ENCODE measurements around the gene MYO16. TPM values are rescaled to one million over a fixed set of nuclear protein-coding genes. Genes with fewer than 3 reads are reported as not detected.

Gene MYO16
- total and polyA plus RNA-seq, 8 donors, result 0.03 to 0.47 (median 0.16) TPM

DNA sequence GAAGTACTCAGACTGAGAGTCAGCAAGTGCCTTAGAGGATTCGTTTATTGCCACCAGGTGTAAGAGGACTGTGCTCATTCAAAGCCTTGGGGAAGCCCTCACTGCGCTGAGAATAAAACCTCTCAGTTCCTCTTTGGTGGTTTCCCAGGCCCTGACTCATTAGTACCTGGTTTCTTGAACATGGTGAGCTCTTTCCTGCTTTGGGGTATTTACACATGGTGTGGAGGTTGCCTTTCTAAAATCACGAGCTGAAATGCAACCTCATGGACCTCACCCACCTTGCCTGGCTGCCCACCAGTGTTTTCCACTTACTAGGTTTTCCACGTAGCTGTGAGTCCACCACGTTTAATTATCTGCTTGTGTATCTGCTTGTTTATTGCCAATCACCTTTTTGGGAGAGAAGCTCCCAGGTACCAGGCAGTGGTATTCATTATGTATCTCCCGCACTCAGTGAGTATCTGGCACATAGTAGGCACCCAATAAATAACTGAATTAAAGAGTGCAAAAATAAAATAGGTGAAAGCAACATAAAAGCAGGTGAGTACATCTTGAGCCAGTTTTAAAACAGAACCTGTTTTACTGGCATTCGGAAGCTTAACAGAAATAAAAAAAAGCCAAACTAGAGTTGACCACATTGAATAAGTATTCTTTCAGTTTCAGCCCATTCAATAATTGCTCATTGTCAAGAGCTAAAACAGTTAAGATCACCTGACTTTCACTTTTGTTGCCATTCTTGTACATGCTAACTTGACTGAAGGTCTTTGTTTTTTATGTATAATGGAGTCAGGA, 533.0 kb downstream of the MYO16 start:
- TF ChIP-seq, protein P1, sequence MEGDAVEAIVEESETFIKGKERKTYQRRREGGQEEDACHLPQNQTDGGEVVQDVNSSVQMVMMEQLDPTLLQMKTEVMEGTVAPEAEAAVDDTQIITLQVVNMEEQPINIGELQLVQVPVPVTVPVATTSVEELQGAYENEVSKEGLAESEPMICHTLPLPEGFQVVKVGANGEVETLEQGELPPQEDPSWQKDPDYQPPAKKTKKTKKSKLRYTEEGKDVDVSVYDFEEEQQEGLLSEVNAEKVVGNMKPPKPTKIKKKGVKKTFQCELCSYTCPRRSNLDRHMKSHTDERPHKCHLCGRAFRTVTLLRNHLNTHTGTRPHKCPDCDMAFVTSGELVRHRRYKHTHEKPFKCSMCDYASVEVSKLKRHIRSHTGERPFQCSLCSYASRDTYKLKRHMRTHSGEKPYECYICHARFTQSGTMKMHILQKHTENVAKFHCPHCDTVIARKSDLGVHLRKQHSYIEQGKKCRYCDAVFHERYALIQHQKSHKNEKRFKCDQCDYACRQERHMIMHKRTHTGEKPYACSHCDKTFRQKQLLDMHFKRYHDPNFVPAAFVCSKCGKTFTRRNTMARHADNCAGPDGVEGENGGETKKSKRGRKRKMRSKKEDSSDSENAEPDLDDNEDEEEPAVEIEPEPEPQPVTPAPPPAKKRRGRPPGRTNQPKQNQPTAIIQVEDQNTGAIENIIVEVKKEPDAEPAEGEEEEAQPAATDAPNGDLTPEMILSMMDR (IDR thresholded peaks at IDR 0.05), result no peak
- H3K27me3 ChIP-seq, result no peaks in the 10 kb centered on the region
- FAIRE-seq (no peak), ATAC-seq (peak in 2 of 4 donors; percentile 56 to 69), DNase-seq (no peak)
- no peaks in the 10 kb centered on the region for H3K36me3 ChIP-seq
- H3K9me3 ChIP-seq, result no peaks in the 10 kb centered on the region
- WGBS, 2 donors, result 59 to 67% methylated on average over 7 of the region's 7 CpGs
- intact Hi-C loops (cut with DNase I), result no loop called here
- H3K4me1 ChIP-seq, result no peaks in the 10 kb centered on the region
- no peak overlapping the region for H3K4me3 ChIP-seq
- H3K27ac ChIP-seq, result no peak overlapping the region

DNA sequence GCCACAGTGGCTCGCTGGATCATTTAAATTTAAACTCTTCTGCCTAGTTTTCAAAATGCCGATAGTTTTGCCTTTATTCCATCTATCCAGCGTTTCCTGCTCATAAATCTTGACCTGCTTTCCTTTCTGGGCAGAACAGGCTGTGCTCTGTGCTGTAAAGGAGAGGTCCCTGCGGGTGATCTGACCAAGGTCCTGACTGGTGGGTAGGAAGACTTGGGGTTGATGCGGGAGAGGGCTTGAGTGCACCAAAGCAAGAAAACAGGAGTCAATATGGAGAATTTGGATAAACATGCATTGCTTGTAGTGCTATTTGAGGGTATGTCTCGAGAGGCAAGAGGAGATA, 533.6 kb downstream of the MYO16 start:
- WGBS, 2 donors, result 53 to 58% methylated on average over 6 of the region's 6 CpGs
- intact Hi-C loops (cut with DNase I), result no loop called here
- Histone ChIP-seq H3K27ac (no peak overlapping the region), H3K36me3 (no peaks in the 10 kb centered on the region), H3K4me3 (no peak overlapping the region), H3K4me1 (no peaks in the 10 kb centered on the region), H3K9me3 (no peaks in the 10 kb centered on the region), H3K27me3 (no peaks in the 10 kb centered on the region)
- TF ChIP-seq, protein P1 (IDR thresholded peaks at IDR 0.05), result no peak
- DNase-seq, result no peak
- ATAC-seq, result peak in 1 of 4 donors; percentile 17
- FAIRE-seq, result no peak

DNA sequence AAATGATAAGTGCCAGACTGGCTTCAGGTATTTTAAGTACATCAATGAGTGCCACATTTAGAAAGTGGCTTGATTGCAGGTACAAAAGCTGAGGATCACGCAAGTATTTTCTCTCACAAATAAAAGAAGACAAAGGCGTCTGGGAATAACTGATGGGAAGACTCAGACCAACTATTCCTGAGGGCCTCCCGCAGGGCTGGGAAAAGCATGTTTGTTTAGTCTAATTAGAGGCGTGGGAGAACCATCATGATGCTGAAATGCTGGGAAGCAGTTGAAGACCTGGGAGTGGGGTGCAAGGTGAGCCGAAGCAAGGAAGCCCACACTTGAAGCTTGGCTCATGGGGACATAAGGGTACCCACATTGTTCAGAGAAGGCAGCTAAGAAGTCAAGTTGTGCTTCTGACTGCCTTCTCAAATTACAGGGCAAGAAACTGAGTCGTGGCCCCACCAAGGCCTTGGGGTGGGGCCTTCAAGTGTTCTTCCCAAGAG, 536.0 kb downstream of the MYO16 start:
- no peak for FAIRE-seq
- H3K36me3 ChIP-seq, result no peaks in the 10 kb centered on the region
- no peaks in the 10 kb centered on the region for H3K27me3 ChIP-seq
- no peak for DNase-seq
- TF ChIP-seq, protein P1 (IDR thresholded peaks at IDR 0.05), result no peak
- H3K9me3 ChIP-seq, result no peaks in the 10 kb centered on the region
- no peak overlapping the region for H3K27ac ChIP-seq
- 55 to 63% methylated on average over 6 of the region's 6 CpGs for WGBS, 2 donors
- H3K4me1 ChIP-seq, result no peaks in the 10 kb centered on the region
- ATAC-seq, result no peak
- no peak overlapping the region for H3K4me3 ChIP-seq
- intact Hi-C loops (cut with DNase I), result no loop called here

DNA sequence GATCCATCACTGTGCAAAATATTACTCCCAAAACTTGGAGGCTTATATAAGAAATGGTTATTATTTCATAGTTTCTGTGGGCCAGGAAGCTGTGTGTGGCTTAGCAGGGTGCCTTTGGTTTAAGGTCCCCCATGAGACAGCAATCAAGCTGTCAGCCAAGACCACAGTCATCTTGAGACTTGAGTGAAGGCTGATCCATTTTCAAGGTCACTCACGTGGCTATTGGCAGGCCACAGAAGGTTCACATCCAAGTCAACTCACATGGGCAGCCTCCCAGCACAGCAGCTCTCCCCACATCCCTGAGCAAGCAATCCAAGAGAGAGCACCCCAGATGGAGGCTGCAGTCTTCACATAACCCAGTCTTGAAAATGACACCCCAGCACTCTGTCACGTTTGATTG, 537.4 kb downstream of the MYO16 start:
- no peak overlapping the region for H3K27ac ChIP-seq
- no peak overlapping the region for H3K4me3 ChIP-seq
- ATAC-seq (no peak), FAIRE-seq (no peak), DNase-seq (no peak)
- no peaks in the 10 kb centered on the region for H3K27me3 ChIP-seq
- H3K4me1 ChIP-seq, result no peaks in the 10 kb centered on the region
- H3K9me3 ChIP-seq, result no peaks in the 10 kb centered on the region
- WGBS, 2 donors, result 18 to 25% methylated on average over 2 of the region's 2 CpGs
- intact Hi-C loops (cut with DNase I), result no loop called here
- H3K36me3 ChIP-seq, result no peaks in the 10 kb centered on the region
- TF ChIP-seq, protein P1 (IDR thresholded peaks at IDR 0.05), result no peak

DNA sequence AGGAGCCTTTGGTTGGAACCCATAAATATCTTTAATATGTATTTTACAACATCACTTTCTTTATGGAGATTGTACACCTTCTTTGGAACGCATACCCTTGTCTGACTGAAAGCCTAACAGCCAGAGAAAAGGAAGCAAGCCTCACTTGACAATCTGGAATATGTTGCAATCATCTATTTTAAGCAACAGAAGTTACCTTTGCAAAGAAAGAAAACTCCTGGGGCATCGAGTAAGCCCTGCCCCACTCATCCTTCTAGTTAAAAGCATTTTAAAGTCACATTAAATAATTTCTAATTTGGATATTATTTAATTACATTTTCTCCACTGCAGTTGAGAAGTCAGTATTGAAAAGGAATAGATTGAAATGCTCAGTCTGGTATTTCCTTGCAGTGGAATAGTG, 542.7 kb downstream of the MYO16 start:
- Histone ChIP-seq H3K27ac (no peak overlapping the region), H3K27me3 (no peaks in the 10 kb centered on the region), H3K4me3 (no peak overlapping the region), H3K36me3 (no peaks in the 10 kb centered on the region), H3K4me1 (no peaks in the 10 kb centered on the region), H3K9me3 (no peaks in the 10 kb centered on the region)
- DNase-seq (no peak), ATAC-seq (no peak), FAIRE-seq (no peak)
- intact Hi-C loops (cut with DNase I), result no loop called here
- WGBS, 2 donors, result 64 to 74% methylated on average over 2 of the region's 2 CpGs
- TF ChIP-seq, protein P1 (IDR thresholded peaks at IDR 0.05), result no peak
